GM18870 (cell line): ENCODE measurements around the gene FAF2.
"Not testable (repeated sequence)": the region's sequence is repeated elsewhere in the genome, so short reads cannot be mapped to it uniquely, and the experiment has no call there.

ENCODE experiments used
- ATAC-seq: cut with Tn5 transposase; IDR thresholded peaks from one replicate; pipeline ENCODE4 v1.9.1; 2021; ENCODE audit warnings: moderate library complexity; ENCODE audit not compliant: unreplicated experiment

The FAF2 gene

DNA sequence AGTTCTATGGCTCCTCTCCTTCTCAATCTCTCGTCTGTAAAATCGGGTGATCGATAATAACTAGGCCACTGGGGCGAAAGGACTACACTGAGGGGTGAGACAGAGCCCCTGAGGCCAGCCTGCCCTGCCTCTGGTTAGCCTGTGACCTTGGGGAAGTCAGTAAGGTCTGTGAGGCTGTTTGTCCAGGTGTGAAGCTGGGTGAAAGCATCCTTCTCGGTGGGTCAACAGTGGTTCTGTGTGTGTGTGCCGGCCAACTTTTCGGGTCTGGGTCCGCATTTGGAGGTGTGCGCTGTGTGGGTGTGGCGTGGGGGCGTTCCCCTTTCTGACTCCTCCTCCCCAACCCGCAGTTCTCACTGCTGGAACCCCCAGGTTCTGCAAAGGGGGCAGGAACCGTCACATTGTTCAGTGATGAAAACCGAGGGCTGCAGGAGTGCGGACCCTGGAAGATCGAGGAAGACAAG lies 94.0 kb downstream of the FAF2 start:
- ATAC-seq: no peak

DNA sequence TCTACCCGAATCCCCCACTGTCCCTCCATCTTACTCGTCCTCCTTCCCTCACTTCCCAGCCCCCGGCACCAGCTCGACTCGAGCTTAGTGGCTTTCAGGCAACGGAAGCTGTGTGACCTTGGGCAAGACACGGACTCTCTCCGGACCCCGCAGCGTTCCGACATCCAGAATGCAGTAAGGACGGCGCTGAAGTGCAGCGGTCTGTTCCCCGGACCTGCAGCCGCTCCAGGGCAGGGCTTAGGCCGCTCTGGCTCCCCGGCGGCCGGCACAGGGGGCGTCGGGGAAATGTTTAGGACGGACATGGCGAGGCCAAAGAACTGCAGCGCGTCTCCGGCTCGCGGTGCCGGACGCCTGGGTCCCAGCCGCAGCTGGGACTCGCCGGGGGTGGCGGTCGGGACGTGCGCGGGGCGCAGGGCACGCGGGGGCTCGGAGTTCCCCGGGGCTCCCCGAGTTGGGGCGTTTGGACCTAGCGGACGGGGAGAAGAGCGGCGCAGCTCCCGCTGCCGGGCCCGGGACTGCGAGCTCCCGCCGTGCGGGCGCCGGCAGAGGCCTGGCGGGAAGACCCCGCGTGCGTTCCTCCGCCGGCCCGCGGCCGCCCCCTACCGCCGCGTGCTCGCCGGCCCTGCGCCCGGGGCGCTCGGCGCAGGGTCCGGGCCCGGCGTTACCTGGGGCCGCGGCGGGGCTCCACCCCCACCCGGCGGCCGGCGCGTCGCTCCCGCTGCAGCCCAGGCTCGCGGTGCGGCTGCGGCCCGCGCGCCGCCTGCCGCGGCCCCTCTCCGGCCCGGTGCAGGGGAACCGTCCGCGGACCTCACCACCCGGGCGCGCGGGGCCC lies 94.6 kb downstream of the FAF2 start:
- ATAC-seq: no peak

GRCh38 chr5:176543428-176544182 lies 95.4 kb downstream of the FAF2 start:
- ATAC-seq: no peak

DNA sequence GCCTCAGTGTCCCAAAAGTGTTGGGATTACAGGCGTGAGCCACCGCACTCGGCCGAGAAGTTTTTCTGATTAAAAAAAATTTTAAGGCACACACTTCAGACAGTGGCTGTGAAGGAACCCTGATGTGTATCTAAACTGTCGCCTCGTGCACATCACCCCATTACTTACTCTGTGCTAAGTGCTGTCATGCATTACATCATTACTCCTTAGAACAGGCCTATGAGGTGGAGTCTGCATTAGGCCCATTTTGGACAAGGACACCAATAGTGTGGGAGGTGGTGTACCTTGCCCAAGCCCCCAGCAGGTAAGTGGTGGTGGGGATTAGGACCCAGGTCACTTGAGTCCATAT lies 97.2 kb downstream of the FAF2 start:
- ATAC-seq: no peak

DNA sequence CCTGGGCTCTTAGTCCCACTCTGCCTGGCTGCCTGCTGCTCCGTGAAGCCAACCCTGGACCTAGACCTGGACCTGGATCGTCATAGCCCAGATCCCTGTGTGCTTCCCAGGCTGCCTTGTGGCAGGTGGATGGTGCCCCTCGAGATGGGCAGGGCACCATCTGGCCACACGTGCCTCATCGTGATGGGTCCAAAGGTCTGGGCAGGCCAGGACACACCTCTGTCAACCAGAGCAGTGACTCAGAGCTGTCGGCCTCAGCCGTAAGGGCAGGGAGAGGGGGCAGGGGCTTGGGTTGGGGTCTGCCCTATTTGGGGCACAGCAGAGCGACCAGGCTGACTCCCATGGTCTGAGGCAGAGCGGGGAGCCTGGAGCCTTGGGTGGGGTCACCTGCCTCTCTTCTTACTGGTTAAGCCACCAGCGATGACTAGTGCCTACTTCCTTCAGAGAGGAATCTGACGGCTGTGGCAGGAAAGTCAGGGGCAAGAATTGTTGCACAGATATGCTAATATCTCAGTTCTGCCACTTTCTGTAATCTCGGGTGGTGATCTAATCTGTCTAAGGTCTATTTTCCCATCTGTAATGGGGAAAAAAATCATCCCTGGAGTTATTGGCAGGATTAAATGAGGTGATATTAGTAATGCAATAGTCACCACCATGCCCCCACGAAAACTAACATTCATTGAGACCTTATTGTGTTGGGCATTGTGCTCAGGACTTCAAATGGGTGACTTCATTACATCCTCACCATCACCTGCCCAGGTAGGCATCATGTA lies 97.7 kb downstream of the FAF2 start:
- no peak for ATAC-seq

DNA sequence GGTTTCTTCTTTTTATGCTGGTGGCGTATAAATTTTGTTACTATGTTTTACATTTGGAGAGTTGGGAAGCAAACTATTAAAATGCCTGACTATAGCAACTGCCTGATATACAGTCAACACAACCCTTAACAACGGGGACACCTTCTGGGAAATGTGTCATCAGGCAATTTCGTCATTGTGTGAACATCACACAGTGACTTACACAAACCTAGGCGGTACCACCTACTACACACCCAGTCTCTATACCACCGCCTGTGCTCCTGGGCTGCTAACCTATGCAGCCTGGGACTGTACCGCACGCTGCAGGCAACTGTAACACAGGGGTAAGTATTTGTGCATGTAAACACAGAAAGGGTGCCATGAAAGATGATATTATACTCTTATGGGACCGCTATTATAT lies 99.6 kb downstream of the FAF2 start:
- no peak for ATAC-seq

DNA sequence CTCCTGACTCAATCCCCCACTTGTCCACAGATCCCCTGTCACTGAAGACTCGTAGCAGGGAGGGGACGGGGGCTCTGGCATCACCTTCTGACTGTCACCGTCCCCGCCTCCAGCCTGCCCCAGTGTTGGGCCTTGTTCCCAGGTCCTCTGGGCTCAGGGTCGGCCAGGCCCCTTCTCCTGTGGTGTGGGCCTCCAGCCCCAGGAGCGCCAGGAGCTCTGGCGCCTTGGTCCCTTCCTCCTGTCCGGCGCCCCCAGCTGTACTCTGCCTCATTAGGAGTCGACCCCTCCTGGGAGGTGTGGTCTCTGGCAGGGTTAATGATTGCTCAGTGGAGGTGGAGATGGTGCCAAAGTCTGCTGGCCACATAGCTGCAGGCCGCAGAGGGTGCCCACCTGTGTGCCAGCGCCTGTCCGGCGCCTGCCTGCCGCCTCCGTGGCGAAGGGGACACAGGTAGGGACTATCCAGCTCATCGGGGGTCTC lies 100.8 kb downstream of the FAF2 start, which contains the start of gene CDHR2:
TSS of gene CDHR2 (plus strand) at position 376 of the 478 bp plus-strand sequence. CDS start 16,011 bp downstream, outside the sequence.
- ATAC-seq: no peak

DNA sequence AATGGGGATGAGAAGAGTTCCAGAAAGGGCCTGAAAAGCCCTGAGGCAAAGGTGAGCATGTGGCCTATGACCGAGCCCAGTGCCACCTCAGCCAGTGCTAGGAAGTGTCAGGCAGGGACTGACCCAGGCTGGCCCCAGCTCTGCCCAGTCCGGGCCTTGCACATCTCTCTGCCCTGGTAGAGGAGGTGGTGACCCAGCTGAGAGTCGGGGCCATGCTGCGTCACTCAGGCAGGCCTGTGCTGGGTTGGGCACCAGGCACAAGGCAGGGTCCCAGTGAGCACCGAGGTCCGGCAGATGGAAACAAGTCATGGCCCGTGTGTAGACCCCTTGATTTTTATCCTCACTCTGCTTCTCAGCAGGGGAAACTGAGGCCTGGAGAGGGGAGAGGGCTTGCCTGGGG lies 101.7 kb downstream of the FAF2 start:
- ATAC-seq: no peak

DNA sequence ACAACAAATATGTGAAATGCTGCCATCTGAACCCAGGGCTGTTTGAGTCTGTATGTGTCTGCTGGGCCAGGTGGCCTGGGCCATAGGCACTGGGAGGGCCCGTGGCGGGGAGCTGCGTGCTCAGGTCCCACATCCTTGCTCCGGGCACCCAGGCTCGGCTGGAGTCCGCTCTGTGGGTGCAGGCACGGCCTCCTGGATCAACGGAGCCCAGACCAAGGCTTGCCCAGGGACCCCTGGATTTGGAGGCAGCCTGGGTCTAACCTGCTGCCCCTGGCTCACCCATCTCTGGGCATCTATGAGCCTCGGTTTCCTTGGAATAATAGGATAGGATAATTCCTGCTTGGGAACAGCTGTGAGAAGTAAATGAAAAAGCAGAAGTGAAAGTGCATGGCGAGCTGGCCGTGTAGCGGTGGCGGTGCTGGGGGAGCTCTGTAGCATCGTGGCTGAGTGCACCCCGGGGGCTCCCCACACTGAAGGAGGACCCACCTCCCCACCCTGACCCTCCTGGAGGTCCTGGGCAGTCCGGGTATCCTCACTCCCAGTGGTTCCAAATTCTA lies 102.2 kb downstream of the FAF2 start:
- ATAC-seq: no peak

- not testable (repeated sequence) for ATAC-seq
Measured at GRCh38 chr5:176550937-176551336, 102.8 kb downstream of the FAF2 start.

- ATAC-seq: no peak
Measured at GRCh38 chr5:176552332-176552869, 104.2 kb downstream of the FAF2 start.

- no peak for ATAC-seq
Measured at GRCh38 chr5:176553260-176554085, 105.3 kb downstream of the FAF2 start.

DNA sequence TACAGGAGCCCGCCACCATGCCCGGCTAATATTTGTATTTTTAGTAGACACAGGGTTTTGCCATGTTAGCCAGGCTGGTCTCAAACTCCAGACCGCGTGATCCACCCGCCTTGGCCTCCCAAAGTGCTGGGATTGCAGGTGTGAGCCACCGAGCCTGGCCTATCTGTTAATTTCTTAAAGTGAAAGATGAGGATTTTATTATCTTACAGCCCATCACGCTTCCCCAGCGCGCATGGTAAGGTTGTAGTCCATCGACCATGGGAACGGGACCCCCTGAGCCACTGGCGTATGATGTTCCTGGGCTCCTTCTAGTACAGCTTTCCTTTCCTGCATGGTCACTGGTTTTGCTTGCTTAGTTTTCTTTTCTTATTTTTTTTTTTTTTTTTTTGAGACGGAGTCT lies 109.7 kb downstream of the FAF2 start:
- no peak for ATAC-seq
